HG02840 (cell line): ENCODE results near the gene GDF11.

Experiments
- ATAC-seq: cut with Tn5 transposase; IDR thresholded peaks from one replicate; pipeline ENCODE4 v1.9.1; 2021; ENCODE audit warnings: mild to moderate bottlenecking, moderate library complexity, moderate number of reproducible peaks; ENCODE audit not compliant: unreplicated experiment, low FRiP score

The GDF11 gene

DNA sequence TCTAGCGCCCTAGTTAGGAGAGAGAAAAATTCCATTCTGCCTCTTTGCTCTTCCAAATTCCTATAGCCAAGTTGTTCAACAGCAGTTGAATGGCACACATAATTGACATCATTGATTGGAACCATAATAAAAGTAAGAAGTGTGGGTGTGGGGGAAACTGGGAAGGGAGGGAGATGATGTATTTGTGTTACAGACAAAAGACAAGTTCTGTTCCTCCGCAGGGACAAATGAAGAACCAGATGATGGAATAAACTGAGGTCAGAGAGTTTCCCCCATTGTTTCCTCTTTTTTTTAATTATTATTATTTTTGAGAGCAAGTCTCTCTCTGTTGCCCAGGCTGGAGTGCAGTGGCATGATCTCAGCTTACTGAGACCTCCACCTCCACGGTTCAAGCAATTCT, 34.9 kb downstream of the GDF11 start:
- no peak for ATAC-seq

DNA sequence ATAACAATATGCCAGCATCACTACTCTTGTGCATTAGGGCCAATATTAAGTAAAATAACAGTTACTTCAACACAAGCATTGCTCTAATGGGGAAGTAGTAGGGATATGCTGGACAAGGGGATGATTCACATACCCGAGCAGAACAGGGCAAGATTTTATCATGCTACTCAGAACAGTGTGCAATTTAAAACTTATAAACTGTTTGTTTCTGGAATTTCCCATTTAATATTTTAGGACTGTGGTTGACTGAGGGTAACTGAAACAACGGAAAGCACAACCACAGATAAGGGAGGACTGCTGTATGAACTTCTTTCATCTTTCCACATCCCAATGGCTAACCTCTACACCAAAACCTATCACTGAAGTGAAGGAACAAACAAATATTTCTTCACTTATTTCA, 37.8 kb downstream of the GDF11 start:
- ATAC-seq = no peak

DNA sequence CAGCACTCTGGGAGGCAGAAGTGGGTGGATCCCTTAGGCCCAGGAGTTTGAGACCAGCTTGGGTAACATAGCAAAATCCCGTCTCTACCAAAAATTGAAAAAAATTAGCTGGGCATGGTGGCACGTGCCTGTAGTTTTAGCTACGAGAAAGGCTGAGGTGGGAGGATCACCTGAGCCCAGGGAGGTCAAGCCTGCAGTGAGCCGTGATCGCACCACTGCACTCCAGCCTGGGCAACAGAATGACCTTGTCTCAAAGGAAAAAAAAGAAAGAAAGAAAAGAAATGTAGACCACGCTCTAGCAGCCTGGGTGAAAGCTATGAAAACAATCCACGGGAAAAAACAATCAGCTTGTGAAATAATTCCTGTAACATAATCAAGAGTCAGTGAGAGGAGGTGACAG, 45.6 kb downstream of the GDF11 start:
- no peak for ATAC-seq

DNA sequence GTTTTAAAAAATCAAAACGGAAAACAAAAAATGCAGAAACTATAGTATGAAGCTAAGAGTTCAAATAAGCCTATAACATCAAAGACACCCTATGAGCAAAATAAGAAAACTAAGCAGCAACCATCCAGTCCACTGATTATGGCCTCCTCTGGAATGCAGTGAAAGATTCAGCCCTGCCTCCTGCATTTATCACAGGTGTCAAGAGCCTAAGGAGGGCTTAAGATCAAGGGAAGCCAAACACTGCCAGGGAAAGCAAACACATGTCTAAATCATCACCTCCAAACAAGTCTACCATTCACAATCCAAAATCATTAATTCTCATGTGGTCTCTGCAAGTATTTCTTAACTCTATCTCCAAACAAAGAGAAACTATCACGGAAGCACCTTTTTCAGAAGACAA, 46.2 kb downstream of the GDF11 start:
- no peak for ATAC-seq

DNA sequence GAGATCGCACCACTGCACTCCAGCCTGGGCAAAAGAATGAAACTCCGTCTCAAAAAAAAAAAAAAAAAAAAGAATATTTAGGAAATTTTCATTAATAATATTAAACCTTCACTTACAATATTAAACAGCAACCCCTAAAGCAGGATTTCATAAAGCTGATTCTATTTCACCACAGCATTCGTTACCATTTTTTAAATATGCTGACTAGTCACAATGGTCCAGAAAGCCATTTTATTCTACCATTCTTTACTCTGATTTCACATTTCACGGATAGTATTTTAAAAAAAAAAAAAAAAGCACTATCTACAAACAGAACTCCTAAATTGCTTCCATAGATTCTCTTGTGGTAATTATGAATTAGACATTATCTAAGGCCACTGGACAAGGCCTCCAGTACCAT, 47.0 kb downstream of the GDF11 start:
- no peak for ATAC-seq

DNA sequence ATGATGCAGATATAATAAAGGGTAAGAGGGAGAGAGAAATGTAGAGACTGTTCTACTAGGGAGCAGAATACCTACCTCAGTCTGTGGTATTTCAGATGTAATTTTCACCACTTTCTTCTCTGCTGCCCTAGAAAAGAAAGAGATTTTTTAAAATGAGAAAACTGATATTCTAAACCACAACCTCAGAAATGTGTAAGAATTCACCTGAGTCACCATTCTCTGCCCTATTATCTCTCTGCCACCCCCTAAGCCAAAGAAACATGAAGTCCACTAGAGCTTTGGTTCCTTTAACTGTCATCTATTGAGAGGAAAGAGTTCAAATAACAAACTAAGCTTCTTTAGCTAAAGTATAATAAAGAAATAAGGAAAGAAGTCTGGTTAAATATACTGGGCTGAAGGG, 53.0 kb downstream of the GDF11 start:
- no peak for ATAC-seq

DNA sequence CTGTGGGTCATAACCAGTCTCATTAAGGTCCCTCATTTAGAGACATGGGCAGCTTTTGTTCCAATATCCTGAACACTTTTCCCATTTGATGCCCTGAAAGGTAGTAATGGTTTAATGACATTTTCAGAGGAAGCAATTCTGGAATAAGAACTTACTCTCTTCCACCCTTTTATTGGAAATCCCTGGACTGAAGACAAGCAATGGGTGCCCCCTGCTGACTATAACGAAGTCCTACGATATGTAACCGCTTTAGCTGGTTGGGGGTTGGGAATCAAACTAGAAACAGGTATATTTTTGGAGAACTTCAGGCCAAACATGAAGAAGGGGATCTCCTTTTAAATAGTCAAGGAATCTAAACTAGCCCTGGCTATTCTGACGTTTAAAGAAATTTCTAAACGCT, 54.1 kb downstream of the GDF11 start:
- no peak for ATAC-seq

DNA sequence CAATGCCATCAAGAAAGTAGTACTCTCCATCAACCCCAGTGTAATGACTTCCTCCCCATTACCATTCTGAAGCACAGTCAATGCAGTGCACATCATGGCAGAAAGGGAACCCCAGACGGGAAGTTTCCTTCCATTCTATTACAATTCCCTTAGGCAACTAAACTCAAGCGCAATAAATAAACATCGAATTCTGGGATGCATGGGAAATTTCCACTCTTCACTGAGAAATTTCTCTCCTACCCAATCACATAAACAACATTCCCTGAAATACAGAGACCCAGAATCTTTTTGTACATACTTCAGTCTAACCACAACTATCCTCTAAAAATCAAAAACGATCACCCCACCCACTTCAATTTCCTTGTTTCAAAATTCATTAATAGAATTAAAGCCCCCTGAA, 54.6 kb downstream of the GDF11 start:
- ATAC-seq = no peak
